M059J (cell line): ENCODE measurements around the gene ESRP2. TPM values are rescaled to one million over a fixed set of nuclear protein-coding genes. Genes with fewer than 3 reads are reported as not detected.

Experiments used
- DNase-seq: peaks from one replicate; pipeline ENCODE4 v3.0.0-alpha.2; 2012; ENCODE audit warnings: low read depth
- total RNA-seq: library from RNA; depleted of rRNA; stranded (reverse); fragments of >200 nt; shearing (Covaris generic); gene quantifications from 2 replicates; pipeline ENCODE4 v1.2.3, GENCODE V29; 2014

Gene ESRP2
- total RNA-seq, 1 experiment from 2014 or later: not detected

DNA sequence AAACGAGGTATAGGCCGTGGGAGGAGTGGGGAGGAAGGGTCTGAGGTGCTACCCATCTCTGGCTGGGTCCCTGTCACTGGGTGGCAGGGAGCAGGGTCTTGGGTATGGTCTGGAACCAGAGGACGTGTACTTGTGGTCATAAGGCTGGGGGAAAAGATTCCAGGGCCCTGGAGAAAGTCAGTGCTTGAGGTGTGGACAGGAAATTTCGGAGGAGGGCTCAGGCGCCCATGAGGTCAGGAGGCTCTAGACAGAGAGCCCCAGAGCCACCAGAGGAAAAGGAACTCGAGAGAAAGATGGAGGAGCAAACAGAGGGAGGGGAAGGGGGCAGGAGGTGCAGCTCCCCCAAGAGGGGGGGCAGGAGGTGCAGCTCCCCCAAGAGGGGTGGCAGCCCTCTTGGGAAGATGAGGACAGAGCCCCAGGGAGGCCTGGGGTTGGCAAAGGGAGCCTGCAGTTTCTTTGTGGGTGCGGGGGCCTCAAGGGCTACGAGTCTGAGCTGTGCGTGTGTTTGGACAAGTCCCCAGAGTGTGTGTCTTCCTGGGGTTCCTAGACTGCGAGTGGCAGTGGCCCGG lies 27.7 kb upstream of the ESRP2 start:
- DNase-seq: no peak

DNA sequence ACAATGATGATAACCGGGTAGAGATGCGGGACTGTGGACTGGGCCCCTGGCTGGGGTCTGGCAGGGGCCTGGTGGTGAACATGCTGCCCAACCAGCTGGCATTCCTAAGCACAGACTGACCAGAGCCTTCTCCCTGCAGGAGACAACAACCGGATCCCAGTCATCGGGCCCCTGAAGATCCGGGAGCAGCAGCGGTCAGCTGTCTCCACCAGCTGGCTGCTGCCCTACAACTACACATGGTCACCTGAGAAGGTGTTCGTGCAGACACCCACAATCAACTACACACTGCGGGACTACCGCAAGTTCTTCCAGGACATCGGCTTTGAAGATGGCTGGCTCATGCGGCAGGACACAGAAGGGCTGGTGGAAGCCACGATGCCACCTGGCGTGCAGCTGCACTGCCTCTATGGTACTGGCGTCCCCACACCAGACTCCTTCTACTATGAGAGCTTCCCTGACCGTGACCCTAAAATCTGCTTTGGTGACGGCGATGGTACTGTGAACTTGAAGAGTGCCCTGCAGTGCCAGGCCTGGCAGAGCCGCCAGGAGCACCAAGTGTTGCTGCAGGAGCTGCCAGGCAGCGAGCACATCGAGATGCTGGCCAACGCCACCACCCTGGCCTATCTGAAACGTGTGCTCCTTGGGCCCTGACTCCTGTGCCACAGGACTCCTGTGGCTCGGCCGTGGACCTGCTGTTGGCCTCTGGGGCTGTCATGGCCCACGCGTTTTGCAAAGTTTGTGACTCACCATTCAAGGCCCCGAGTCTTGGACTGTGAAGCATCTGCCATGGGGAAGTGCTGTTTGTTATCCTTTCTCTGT lies 23.3 kb upstream of the ESRP2 start:
- DNase-seq: no peak

DNA sequence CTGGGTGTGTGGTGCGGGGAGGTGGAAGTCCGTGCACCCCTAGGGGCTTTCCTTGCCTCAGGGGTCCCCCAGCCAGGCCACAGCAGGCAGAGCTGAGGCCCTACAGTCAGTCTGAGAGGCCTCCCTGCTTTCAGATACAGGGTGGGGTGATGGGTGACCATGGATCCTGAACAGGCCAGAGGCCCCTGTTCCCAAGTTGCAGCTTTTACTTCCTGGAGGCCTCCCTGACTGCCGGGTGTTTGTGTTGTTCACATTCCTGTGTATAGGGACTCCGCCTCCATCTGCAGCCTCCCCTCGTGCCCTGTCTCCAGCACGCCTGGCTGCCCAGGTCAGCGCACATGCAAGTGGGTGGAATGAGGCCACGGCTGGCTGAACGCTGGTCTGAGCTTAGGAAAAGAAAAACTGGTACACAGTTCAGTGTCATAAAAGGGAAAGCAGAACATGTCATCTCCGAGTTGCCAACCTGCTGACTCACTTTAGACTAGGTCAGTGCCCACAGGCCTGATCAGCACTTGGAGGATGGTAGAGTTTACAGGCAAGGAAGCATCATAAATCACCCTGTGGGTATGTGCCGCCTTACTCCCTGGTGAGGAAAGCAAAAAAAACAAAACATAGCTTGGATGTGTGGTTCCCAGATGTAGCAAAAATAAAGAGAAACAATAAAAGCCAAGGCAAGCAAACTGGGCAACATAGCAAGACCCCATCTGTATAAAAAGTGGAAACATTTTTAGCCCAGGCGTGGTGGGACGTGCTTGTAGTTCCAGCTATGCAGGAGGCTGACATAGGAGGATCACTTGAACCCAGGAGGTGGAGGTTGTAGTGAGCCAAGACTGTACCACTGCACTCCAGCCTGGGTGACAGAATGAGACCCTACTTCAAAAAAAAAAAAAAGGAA lies 22.2 kb upstream of the ESRP2 start:
- DNase-seq: peak; percentile 98

DNA sequence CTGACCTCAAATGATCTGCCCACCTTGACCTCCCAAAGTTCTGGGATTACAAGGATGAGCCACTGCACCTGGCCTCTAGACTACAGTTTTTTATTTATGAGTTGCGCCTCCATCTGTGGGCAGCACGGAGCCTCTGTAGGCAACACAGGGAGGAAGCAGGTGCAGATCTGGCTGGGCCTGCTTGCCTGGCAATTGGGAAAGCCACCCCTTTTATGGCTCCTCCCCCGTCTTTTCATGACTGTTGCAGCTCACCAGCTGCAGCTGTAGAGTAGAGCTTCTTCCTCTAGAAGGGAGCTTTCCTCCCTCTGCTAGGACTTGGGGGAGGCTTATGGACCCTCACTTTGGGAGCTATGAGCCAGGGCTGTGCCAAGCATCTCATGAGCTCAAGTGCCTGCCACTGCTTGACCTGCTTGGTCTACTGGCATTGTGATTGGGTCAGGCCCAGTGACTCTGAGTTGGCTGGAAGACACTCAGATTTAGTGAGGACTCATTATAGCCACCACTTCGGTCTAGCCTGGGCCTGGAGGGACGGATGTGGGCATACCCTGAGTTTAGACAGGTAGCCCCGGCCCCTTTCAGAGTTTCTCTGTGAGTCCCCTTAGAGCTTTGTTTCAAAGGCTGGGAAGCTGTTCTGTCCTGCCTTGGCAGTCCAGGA lies 21.5 kb upstream of the ESRP2 start:
- peak; percentile 38 for DNase-seq

DNA sequence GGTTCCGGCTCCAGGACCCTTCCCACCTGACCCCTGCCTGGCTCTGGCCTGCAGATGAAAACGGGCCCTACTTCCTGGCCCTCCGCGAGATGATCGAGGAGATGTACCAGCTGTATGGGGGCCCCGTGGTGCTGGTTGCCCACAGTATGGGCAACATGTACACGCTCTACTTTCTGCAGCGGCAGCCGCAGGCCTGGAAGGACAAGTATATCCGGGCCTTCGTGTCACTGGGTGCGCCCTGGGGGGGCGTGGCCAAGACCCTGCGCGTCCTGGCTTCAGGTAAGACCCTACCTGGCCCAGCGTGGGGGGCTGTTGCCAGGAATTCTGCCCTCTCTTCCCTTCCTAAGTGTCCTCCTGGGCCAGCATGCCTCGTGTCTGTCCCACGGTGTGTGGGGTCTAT lies 19.8 kb upstream of the ESRP2 start:
- DNase-seq: no peak

DNA sequence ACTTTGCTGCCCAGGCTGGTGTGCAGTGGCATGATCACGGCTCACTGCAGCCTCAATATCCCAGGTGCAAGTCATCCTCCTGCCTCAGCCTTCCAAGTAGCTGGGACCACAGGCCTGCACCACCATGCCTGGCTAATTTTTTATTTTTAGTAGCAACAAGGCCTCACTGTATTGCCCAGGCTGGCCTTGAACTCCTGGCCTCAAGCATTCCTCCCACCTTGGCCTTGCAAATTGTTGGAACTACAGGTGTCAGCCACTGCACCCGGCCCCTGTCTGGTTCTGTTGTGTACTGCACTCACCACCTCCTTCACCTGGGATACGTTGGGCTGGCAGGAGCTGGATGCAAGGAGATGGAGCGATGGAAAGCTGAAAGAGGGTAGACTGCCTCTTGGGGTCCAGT lies 17.8 kb upstream of the ESRP2 start:
- DNase-seq: no peak

DNA sequence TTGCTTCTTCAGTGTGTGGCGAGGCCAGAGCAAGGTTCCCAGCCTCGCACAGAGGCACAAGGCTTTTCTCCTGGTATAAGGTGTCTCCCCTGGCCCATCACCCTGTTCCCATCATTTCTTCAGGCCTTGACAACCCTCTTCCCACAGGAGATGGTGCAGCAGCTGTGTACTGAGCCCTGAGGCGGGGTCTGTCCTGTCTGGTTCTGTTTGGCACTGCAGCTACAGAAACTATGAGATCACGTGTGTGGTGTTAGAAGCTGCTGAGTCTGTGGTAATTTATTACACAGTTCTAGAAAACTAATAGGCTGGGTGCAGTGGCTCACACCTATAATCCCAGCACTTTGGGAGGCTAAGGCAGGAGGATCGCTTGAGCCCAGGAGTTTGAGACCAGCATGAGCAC lies 16.5 kb upstream of the ESRP2 start:
- DNase-seq: no peak

DNA sequence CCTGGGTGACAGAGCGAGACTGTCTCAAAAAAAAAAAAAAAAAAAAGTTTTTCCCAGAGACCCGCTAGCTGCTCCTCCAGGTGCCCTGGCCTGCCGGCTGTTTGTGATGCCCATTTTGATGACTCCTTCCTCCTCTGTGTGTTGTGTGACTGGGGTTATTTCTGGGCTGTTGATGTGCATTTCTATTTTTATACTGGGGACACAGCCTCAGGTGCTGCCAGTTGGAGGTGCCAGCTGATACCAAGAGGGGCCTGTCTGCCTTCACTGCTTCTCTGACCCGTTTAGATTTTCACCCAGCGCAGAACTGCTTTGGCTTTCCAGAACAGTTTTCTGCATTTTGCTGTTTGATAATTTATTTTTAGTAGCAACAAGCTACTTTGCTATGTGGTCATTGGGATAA lies 15.9 kb upstream of the ESRP2 start:
- no peak for DNase-seq

DNA sequence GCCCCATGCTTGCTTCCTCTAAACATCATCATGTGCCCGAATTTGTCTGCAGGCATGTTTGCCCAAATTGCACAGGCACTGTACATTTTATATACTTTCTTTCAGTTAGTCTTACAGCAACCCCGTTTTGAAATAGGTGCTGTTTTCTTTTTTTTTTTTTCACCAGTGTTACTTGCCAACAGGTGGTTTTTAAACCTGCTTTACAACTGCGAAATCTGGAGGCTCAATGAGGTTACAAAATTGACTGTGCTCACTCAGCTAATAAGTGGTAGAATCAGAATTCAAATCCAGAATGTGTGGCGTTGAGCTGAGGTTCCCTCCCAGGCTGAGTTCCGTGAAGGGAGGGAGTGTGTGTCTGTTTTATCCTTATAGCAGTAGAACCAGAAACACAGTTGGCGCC lies 15.0 kb upstream of the ESRP2 start:
- no peak for DNase-seq

DNA sequence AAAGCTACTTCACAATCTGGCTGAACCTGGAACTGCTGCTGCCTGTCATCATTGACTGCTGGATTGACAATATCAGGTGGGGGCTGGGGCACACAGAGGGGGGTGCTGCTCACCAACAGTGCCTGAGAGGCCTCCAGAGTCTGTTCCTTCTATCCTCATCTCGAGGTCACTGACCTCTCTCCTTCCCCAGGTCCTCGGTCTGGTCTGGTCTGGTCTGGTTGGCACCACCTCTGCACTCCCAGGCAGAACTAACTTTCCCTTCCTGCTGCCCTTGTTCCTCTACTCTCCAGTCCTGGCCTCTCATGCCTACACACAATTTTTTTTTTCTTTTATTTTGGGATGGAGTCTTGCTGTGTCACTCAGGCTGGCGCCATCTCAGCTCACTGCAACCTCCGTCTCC lies 13.4 kb upstream of the ESRP2 start:
- DNase-seq: no peak

DNA sequence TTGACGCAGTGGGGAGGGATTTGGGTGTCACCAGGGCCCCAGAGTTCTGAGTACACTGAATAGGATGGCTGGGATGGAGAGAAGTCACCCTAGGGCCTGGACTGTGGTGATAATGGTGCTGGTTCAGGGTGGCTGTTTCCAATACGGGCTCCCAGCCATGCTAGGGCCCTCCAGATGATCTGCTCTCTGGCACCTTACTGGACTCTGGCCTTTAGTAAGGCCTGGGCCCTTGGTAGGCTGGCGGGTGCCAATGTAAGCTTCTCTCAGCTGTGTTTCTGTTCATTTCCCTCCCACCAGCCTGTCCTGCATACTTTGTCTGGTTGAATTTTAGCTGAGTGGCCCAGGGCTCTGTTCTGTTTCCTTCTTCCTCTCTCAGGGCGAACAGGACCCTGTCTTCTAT lies 12.0 kb upstream of the ESRP2 start:
- DNase-seq: no peak

DNA sequence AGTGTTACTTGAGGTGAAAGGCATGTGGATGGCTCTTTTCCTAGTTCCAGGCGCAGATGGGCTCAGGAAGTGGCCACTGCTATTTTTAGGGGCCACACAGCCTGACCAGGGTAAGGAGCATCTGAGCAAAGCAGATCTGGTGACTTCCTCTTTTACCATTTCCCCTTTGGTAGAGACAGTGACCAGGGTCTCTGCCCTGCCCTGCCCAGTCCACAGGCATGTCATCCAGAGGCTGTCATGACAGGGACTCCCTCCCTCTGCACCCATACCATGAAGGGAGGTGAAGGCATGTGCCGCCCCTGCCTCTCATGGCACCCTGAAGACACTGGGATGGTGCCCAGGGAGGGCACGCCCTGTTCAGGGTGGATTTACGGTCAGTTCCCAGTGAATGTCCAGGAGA lies 11.5 kb upstream of the ESRP2 start:
- no peak for DNase-seq

DNA sequence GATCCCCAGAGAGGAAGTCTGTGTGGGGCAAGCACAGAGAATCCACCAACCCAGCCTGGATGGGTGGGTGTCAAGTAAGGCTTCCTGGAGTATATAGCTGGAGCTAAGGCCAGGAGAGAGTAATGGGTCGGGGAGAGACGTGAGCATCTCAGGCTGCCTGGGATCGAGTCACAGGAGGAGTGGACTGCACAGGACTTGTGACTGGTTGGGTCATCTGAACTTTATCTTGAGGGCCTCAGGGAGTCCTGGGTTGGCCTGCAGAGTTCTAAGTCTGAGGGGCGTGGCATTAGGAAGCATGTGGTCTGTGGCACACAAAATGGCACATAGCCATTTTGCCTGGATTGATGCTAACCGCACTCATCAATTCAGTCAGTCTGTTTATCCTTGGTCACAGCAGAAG lies 10.7 kb upstream of the ESRP2 start:
- DNase-seq: no peak

DNA sequence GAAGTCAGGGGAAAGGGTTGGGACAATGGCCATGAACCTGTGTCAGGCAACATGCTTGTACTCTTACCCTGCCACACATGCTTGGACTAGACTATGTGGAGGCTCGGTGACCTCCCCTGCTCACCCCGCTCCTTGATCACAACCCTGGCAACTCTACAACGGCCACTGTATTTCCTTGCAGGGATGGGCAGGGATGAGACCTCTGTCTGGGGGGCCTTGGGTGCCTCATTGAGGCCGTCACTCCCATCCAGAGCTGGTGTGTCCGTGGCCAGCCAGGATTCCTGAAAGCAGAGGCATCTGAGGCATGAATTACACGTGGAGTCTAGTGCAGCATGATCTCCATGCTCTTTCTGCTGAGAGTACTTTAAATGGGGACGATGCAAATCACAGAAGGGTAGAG lies 10.2 kb upstream of the ESRP2 start:
- DNase-seq: no peak

DNA sequence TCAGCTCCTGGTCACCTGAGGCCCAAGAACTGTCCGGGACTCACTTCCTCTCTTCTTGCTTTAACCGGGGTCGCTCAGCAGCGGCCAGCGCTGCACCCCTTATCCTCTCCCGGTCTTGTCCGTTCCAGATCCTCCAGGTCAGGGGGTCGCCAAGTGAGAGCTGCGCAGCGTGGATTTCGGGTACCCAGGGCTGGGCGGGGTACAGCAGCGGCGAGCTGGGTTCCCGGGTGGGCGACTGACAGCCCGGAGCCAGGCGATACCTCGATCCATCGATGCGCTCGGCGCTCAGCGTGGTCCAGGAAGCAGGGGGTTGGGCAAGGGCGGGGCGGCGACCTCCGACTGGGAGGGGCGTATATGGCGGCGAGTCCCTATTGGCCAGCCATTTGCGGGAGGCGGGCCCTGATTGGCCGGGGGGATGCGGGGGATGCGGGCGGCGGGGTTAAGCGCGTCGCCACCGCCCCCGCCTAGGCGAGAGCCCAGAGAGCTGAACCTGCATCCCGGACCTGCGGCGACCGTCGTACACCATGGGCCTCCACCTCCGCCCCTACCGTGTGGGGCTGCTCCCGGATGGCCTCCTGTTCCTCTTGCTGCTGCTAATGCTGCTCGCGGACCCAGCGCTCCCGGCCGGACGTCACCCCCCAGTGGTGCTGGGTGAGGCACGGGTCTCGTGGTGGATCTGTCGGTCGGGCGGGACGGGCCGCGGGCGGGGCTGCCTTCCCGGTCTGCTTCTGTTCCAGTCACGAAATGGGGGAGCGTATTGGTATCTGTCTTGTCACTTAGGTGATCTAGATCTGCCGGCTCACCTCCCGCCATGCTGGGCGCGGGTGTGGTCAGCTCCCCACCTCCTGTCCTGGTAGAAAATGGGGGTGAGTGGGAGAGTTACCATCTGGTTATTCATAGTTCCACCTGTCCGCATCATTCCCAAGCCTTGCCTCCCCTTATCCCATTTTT lies 9.3 kb upstream of the ESRP2 start, which contains the start of gene PLA2G15:
Gene PLA2G15, plus strand, starts transcription at position 471 of the 951 bp plus-strand sequence. Its CDS starts 54 bp downstream, at position 525.
- peak; percentile 84 for DNase-seq

DNA sequence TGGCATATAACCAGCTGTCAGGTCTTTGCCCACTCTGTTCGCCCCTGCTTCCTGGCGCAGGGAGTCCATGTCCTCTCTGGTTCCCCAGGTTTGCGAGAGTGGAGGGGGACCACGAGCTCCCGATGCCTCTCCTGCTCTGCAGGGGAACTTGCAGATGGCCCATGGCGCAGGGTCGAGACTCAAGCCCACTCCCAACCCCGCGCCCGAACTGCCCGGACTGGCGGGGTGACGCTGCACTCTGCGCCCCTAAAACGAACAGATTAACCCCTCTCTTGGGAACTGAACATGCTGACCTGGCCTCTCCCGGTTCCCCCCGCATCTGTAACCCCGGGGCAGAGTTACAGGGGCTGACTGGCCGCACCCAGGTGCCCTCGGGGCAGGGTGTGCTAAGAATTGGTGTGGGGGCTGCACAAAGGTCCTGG lies 8.6 kb upstream of the ESRP2 start:
- DNase-seq: no peak

DNA sequence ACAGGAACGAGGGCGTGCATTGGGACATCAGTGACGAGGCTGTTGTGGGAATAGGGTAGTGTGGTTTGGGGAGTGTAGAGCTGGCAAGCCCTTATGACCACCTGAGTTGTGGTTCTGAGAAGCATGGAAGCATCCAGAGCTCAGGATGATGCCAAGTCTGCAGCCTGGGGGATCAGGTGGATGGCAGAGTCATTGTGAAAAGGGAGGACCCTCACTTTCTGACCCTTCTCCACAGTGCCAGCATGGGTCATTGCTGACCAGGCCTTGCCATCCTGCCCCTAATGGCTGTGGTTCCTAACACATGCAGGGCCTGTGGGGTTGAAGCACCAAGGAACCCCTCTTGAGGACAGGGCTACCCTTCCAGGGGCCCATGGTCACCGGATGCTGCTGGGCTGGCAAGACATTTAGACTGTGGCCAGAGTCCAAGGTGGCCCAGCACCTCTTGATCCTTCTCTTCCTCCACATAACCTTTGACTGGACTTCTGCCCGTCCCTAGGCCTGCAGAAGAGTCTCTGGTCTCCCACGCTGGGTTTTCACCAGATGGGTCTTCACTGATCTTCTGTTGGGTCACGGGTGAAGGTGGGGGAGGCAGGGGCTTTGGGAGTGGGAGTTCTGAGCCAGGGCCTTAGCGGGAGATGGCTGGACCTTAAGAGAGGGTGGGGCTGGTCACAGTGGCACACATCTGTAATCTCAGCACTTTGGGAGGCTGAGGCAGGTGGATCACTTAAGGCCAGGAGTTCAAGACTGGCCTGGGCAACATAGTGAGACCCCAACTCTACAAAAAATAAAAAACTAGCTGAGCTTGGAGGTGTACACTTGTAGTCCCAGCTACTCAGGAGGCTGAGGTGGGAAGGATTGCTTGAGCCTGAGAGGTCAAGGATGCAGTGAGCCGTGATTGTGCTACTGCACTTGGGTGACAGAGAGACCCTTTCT lies 7.3 kb upstream of the ESRP2 start:
- DNase-seq: no peak

DNA sequence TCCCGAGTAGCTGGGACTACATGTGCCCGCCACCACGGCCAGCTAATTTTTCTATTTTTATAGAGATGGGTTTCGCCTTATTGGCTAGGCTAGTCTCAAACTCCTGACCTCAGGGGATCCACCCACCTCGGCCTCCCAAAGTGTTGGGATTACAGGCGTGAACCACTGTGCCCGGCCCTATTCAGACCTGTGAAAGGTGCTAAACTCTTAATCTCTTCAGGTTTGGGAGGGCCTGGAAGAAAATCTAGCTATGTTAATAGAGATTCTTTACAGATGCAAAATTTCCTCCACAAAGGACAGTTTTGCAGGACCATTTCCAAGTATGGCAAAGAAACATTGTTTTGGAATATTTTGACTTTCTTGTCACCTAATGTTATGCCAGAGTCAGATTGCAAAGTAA lies 6.2 kb upstream of the ESRP2 start:
- DNase-seq: no peak

DNA sequence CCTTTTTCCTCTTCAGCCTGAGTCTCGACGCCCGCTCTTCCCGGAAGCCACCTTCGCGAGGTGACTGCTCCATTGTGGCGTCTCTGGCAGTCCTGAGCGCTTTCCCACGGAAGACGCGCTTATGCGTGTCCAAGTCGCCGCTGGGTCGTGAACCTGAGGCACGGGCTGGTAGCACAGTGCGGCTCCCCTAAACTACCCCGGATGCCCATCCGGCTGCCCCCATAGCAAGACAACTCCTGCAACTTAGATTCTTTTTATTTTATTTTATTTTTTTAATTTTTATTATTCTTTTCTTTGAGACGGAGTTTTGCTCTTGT lies 2.1 kb upstream of the ESRP2 start:
- no peak for DNase-seq
